ENCODE measurements around the gene OR7A10.

Gene OR7A10

GRCh38 chr19:14848822-14849221 lies at the start of gene OR7A10:
Gene OR7A10 (minus strand): TSS chr19:14848922. CDS start chr19:14841877, 7,045 bp downstream.
- Mint-ChIP-seq H3K27ac (no peak within 1 kb of the TSS), H3K9me3 (no peaks in the 10 kb centered on the region), H3K36me3 (ENCODE audit: low read depth) (no peaks in the 10 kb centered on the region), H3K4me1 (ENCODE audit: low read depth) (no peaks in the 10 kb centered on the region), H3K27me3 (peaks cover 32% of the 10 kb centered on the region), H3K4me3 (no peak within 1 kb of the TSS)

GRCh38 chr19:14890643-14891379 lies 42.1 kb upstream of the OR7A10 start:
- H3K27ac Mint-ChIP-seq, result no peak overlapping the region

GRCh38 chr19:14889994-14890642 lies 41.4 kb upstream of the OR7A10 start:
- Mint-ChIP-seq H3K27me3 (peaks cover 18% of the 10 kb centered on the region), H3K36me3 (ENCODE audit: low read depth) (no peaks in the 10 kb centered on the region), H3K27ac (no peak overlapping the region), H3K4me1 (ENCODE audit: low read depth) (peaks cover 8% of the 10 kb centered on the region), H3K4me3 (no peak overlapping the region), H3K9me3 (no peaks in the 10 kb centered on the region)

More at GRCh38 chr19:14890643-14891379, 42.1 kb upstream of the OR7A10 start:
- Mint-ChIP-seq H3K4me3 (no peak overlapping the region), H3K27me3 (peaks cover 19% of the 10 kb centered on the region), H3K4me1 (ENCODE audit: low read depth) (peaks cover 5% of the 10 kb centered on the region), H3K9me3 (no peaks in the 10 kb centered on the region), H3K36me3 (ENCODE audit: low read depth) (no peaks in the 10 kb centered on the region)

- peaks cover 11% of the 10 kb centered on the region for H3K4me1 Mint-ChIP-seq (ENCODE audit: low read depth)
- peaks cover 19% of the 10 kb centered on the region for H3K27me3 Mint-ChIP-seq
- no peaks in the 10 kb centered on the region for H3K36me3 Mint-ChIP-seq (ENCODE audit: low read depth)
- no peak within 1 kb of the TSS for H3K27ac Mint-ChIP-seq
- H3K4me3 Mint-ChIP-seq, result no peak within 1 kb of the TSS
- no peaks in the 10 kb centered on the region for H3K9me3 Mint-ChIP-seq
Measured at GRCh38 chr19:14886032-14886431, 37.3 kb upstream of the OR7A10 start, which contains the start of gene OR7A17. Gene OR7A17 (minus strand): TSS chr19:14886132. CDS start chr19:14881355, 4,777 bp downstream.

GRCh38 chr19:14871619-14872230 lies 23.0 kb upstream of the OR7A10 start:
- no peaks in the 10 kb centered on the region for H3K36me3 Mint-ChIP-seq (ENCODE audit: low read depth)
- H3K27ac Mint-ChIP-seq, result no peak overlapping the region
- H3K4me3 Mint-ChIP-seq, result no peak overlapping the region
- H3K4me1 Mint-ChIP-seq (ENCODE audit: low read depth), result no peaks in the 10 kb centered on the region
- H3K27me3 Mint-ChIP-seq, result peaks cover 43% of the 10 kb centered on the region
- H3K9me3 Mint-ChIP-seq, result no peaks in the 10 kb centered on the region

- Mint-ChIP-seq H3K27me3 (peaks cover 51% of the 10 kb centered on the region), H3K9me3 (no peaks in the 10 kb centered on the region), H3K4me1 (ENCODE audit: low read depth) (no peaks in the 10 kb centered on the region), H3K4me3 (no peak overlapping the region), H3K27ac (no peak overlapping the region), H3K36me3 (ENCODE audit: low read depth) (no peaks in the 10 kb centered on the region)
Measured at GRCh38 chr19:14868497-14868896, 19.8 kb upstream of the OR7A10 start.

- no peak overlapping the region for H3K4me3 Mint-ChIP-seq
- peaks cover 21% of the 10 kb centered on the region for H3K27me3 Mint-ChIP-seq
- H3K4me1 Mint-ChIP-seq (ENCODE audit: low read depth), result no peaks in the 10 kb centered on the region
- no peak overlapping the region for H3K27ac Mint-ChIP-seq
- no peaks in the 10 kb centered on the region for H3K36me3 Mint-ChIP-seq (ENCODE audit: low read depth)
- no peaks in the 10 kb centered on the region for H3K9me3 Mint-ChIP-seq
Measured at GRCh38 chr19:14843578-14843977, 5.1 kb downstream of the OR7A10 start.

- H3K9me3 Mint-ChIP-seq, result no peaks in the 10 kb centered on the region
- H3K4me1 Mint-ChIP-seq (ENCODE audit: low read depth), result no peaks in the 10 kb centered on the region
- no peaks in the 10 kb centered on the region for H3K36me3 Mint-ChIP-seq (ENCODE audit: low read depth)
- H3K4me3 Mint-ChIP-seq, result no peak overlapping the region
- H3K27me3 Mint-ChIP-seq, result peaks cover 17% of the 10 kb centered on the region
- H3K27ac Mint-ChIP-seq, result no peak overlapping the region
Measured at GRCh38 chr19:14843169-14843568, 5.6 kb downstream of the OR7A10 start.

GRCh38 chr19:14840206-14840605 lies 8.5 kb downstream of the OR7A10 start:
- no peaks in the 10 kb centered on the region for H3K4me1 Mint-ChIP-seq (ENCODE audit: low read depth)
- no peaks in the 10 kb centered on the region for H3K9me3 Mint-ChIP-seq
- no peaks in the 10 kb centered on the region for H3K36me3 Mint-ChIP-seq (ENCODE audit: low read depth)
- H3K27ac Mint-ChIP-seq, result no peak overlapping the region
- H3K27me3 Mint-ChIP-seq, result peaks cover 14% of the 10 kb centered on the region
- H3K4me3 Mint-ChIP-seq, result no peak overlapping the region

GRCh38 chr19:14837391-14837790 lies 11.3 kb downstream of the OR7A10 start:
- H3K27ac Mint-ChIP-seq, result no peak overlapping the region
- no peaks in the 10 kb centered on the region for H3K36me3 Mint-ChIP-seq (ENCODE audit: low read depth)
- H3K4me1 Mint-ChIP-seq (ENCODE audit: low read depth), result no peaks in the 10 kb centered on the region
- H3K4me3 Mint-ChIP-seq, result no peak overlapping the region
- H3K9me3 Mint-ChIP-seq, result no peaks in the 10 kb centered on the region
- no peaks in the 10 kb centered on the region for H3K27me3 Mint-ChIP-seq

GRCh38 chr19:14835011-14835410 lies 13.7 kb downstream of the OR7A10 start, which contains the start of the genes OR7A5 and OR7C1:
Gene OR7A5 (minus strand): TSS chr19:14835185. CDS start chr19:14828241, 6,944 bp downstream.
Gene OR7C1 (minus strand): TSS chr19:14835185. CDS start chr19:14800136, 35,049 bp downstream.
- Mint-ChIP-seq H3K9me3 (no peaks in the 10 kb centered on the region), H3K27ac (no peak within 1 kb of the TSS), H3K36me3 (ENCODE audit: low read depth) (no peaks in the 10 kb centered on the region), H3K4me3 (no peak within 1 kb of the TSS), H3K27me3 (no peaks in the 10 kb centered on the region), H3K4me1 (ENCODE audit: low read depth) (no peaks in the 10 kb centered on the region)

GRCh38 chr19:14830702-14831101 lies 18.0 kb downstream of the OR7A10 start:
- H3K4me1 Mint-ChIP-seq (ENCODE audit: low read depth), result no peaks in the 10 kb centered on the region
- H3K27ac Mint-ChIP-seq, result no peak overlapping the region
- no peaks in the 10 kb centered on the region for H3K36me3 Mint-ChIP-seq (ENCODE audit: low read depth)
- no peak overlapping the region for H3K4me3 Mint-ChIP-seq
- H3K27me3 Mint-ChIP-seq, result peaks cover 18% of the 10 kb centered on the region
- no peaks in the 10 kb centered on the region for H3K9me3 Mint-ChIP-seq

GRCh38 chr19:14826006-14826405 lies 22.7 kb downstream of the OR7A10 start:
- H3K36me3 Mint-ChIP-seq (ENCODE audit: low read depth), result no peaks in the 10 kb centered on the region
- no peak overlapping the region for H3K27ac Mint-ChIP-seq
- H3K4me1 Mint-ChIP-seq (ENCODE audit: low read depth), result no peaks in the 10 kb centered on the region
- H3K4me3 Mint-ChIP-seq, result no peak overlapping the region
- no peaks in the 10 kb centered on the region for H3K9me3 Mint-ChIP-seq
- peaks cover 27% of the 10 kb centered on the region for H3K27me3 Mint-ChIP-seq

GRCh38 chr19:14821937-14822336 lies 26.8 kb downstream of the OR7A10 start:
- Mint-ChIP-seq H3K27ac (no peak overlapping the region), H3K36me3 (ENCODE audit: low read depth) (no peaks in the 10 kb centered on the region), H3K4me3 (no peak overlapping the region), H3K9me3 (no peaks in the 10 kb centered on the region), H3K4me1 (ENCODE audit: low read depth) (no peaks in the 10 kb centered on the region), H3K27me3 (peaks cover 25% of the 10 kb centered on the region)

GRCh38 chr19:14818588-14818987 lies 30.1 kb downstream of the OR7A10 start:
- no peak overlapping the region for H3K4me3 Mint-ChIP-seq
- H3K36me3 Mint-ChIP-seq (ENCODE audit: low read depth), result no peaks in the 10 kb centered on the region
- no peaks in the 10 kb centered on the region for H3K4me1 Mint-ChIP-seq (ENCODE audit: low read depth)
- H3K27ac Mint-ChIP-seq, result no peak overlapping the region
- H3K9me3 Mint-ChIP-seq, result no peaks in the 10 kb centered on the region
- peaks cover 4% of the 10 kb centered on the region for H3K27me3 Mint-ChIP-seq

All from stimulated activated naive CD8-positive, alpha-beta T cell treated with anti-CD3 and anti-CD28 coated beads, Interleukin-15, Interleukin-2, amounts not matched to agents 100 ng/mL and 50 ng/mL, for 24 hours (primary cell).